OCI-LY1 (cell line): ENCODE results near the gene LHFPL2.

ENCODE experiments used
- EZH2 ChIP-seq: fragments of 200-600 bp; sonication (generic), shearing (Covaris generic); IDR thresholded peaks from 2 replicates; pipeline ENCODE4 v1.8.0; 2017; ENCODE audit warnings: borderline replicate concordance, mixed run types, mild to moderate bottlenecking, antibody characterized with exemption, low read length, moderate library complexity, mixed read lengths
- TF ChIP-seq, protein P1 (sequence below): fragments of 200-600 bp; sonication (generic), shearing (Covaris generic); IDR thresholded peaks from 2 replicates; pipeline ENCODE4 v1.5.1; 2017; ENCODE audit warnings: mild to moderate bottlenecking, antibody characterized with exemption, low read length, moderate library complexity, mixed read lengths

DNA sequence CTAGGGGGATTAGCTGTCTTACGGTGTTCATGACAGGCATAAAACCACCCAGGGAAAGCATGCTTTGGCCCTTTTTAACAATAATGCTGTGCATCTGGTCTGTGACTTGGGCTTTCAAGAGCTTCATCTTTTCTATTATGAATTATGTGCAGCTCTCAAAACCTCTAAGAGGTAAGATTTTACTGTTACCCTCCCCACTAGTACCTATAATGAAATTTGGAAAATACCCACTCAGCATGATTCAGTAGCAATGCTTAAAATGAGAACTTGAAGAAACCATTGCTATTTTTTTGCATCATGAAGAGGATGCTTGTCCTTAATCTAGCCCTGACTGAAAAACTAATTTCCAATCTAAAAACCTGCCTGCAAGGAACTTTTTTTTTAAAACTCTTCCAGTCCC, 5.8 kb upstream of the LHFPL2 start:
- TF ChIP-seq EZH2: no peak
- TF ChIP-seq, protein P1, sequence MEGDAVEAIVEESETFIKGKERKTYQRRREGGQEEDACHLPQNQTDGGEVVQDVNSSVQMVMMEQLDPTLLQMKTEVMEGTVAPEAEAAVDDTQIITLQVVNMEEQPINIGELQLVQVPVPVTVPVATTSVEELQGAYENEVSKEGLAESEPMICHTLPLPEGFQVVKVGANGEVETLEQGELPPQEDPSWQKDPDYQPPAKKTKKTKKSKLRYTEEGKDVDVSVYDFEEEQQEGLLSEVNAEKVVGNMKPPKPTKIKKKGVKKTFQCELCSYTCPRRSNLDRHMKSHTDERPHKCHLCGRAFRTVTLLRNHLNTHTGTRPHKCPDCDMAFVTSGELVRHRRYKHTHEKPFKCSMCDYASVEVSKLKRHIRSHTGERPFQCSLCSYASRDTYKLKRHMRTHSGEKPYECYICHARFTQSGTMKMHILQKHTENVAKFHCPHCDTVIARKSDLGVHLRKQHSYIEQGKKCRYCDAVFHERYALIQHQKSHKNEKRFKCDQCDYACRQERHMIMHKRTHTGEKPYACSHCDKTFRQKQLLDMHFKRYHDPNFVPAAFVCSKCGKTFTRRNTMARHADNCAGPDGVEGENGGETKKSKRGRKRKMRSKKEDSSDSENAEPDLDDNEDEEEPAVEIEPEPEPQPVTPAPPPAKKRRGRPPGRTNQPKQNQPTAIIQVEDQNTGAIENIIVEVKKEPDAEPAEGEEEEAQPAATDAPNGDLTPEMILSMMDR: no peak
